Activated CD4-positive, alpha-beta T cell treated with anti-CD3 and anti-CD28 coated beads for 48 hours (primary cell): ENCODE results near the gene BCAM.
A peak's percentile ranks its signal among the peaks of the same experiment; 100 is the strongest.
"Not testable (repeated sequence)": the region's sequence is repeated elsewhere in the genome, so short reads cannot be mapped to it uniquely, and the experiment has no call there.

Experiments
- DNase-seq: peaks from one replicate; pipeline ENCODE4 v3.0.0-alpha.2; 2020

BCAM gene

DNA sequence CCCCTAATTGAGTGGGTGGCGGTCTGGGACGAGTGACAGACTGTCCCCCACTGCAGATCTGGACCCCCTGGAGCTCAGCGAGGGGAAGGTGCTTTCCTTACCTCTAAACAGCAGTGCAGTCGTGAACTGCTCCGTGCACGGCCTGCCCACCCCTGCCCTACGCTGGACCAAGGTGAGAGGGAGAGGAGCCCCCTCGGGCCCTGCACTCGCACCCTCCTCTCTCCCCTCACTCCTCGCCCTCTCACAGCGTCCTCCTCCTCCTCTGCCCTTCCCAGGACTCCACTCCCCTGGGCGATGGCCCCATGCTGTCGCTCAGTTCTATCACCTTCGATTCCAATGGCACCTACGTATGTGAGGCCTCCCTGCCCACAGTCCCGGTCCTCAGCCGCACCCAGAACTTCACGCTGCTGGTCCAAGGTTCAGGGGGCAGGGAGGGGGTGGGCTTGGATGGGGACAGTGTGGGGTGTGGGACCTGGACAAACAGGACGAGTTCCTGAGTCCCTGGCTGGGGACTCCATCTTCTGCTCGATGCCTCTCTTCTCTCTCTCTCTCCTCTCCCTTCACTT is 9.6 kb downstream of the BCAM start:
- no peak for DNase-seq

DNA sequence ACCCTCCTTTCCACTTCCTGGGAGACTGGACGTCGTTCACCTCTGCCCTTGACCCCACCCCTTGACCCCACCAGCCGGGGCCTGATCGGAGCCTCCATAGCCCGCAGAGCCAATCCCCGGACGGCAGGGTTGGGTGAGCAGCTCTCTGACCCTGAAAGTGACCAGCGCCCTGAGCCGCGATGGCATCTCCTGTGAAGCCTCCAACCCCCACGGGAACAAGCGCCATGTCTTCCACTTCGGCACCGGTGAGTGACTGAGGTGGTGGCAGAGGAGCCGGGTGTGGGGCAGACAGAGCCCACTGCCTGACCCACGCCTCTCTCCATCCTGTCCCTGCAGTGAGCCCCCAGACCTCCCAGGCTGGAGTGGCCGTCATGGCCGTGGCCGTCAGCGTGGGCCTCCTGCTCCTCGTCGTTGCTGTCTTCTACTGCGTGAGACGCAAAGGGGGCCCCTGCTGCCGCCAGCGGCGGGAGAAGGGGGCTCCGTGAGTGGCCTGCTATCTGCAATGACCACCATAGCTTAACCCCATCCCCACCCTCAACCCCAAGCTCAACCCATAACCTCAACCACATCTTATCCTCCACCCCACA is 10.4 kb downstream of the BCAM start:
- DNase-seq: no peak

DNA sequence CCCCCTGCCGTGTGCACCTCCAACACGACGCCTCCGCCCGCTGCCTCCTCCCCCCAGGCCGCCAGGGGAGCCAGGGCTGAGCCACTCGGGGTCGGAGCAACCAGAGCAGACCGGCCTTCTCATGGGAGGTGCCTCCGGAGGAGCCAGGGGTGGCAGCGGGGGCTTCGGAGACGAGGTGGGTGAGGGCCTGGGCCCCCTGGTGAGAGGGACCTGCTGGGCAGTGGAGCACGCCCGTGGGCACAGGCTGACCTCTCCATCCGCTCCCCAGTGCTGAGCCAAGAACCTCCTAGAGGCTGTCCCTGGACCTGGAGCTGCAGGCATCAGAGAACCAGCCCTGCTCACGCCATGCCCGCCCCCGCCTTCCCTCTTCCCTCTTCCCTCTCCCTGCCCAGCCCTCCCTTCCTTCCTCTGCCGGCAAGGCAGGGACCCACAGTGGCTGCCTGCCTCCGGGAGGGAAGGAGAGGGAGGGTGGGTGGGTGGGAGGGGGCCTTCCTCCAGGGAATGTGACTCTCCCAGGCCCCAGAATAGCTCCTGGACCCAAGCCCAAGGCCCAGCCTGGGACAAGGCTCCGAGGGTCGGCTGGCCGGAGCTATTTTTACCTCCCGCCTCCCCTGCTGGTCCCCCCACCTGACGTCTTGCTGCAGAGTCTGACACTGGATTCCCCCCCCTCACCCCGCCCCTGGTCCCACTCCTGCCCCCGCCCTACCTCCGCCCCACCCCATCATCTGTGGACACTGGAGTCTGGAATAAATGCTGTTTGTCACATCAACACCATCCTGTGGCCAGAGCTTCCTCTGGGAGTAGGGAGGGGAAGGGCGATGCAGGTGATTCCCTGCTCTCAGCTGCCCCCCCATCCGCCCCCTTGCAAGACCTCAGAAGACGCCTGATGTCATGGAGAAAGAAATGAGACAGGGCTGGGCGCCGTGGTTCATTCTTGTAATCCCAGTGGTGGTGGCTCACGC is 12.0 kb downstream of the BCAM start:
- DNase-seq: no peak

DNA sequence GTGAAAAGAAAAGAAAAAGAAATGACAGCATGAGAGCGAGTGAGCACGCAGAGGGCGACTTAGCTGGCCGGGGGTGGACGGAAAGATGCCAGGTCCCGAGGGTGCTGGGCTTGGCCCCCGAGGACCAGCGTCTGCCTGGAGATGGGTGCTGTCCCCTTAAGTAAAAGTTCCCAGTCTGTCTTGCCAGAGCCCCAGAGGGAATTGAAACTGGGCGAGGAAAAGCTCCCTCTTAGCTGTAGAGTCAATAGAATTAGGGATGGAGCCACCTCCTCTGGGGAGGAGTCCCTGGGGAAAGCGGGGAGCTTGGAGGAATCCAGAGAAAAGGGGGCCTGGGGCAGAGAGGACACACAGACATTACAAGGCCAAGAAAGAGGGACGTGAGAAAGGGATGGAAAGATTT is 13.3 kb downstream of the BCAM start:
- no peak for DNase-seq

DNA sequence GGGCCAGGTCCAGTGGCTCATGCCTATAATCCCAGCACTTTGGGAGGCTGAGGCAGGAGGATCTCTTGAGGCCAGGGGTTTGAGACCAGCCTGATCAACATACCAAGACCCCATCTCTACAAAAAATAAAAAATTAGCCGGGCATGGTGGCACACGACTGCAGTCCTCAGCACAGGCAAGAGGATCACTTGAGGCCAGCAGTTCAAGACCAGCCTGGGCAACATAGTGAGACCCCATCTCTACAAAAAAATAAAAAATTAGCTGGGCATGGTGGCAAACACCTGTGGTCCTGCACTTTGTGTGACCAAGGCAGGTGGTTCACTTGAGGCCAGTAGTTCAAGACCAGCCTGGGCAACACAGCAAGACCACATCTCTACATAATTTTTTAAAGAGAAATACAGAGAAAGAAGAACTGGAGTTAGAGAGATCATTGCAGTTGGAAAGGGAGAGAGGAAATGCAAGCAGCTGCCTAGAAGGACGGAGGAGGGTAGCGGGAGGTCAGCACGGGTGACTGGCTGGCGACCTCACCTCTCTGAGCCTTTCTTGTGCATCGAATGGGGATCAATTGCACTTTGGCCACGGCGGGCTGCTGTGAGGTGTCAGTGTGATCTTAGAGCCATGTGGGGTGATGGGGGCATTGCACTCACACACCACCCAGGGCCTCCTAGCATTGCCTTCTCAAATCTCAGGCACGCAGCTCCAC is 13.9 kb downstream of the BCAM start:
- DNase-seq: no peak

DNA sequence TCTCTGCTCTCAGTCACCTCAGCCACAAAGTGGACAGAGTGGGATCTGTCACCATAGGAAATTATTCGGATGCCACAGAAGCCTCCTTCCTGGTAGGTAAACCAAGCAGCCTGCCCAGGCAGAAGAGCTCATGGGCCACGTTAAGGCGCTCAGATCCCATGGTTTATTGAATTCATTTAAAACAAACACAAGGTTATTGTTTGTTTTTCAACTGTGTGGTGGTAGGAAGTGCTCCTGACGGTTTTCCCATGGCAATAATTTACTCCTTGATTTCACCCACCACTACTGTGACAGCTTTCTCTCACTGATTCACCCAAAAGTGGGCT is 14.4 kb downstream of the BCAM start:
- DNase-seq: no peak

DNA sequence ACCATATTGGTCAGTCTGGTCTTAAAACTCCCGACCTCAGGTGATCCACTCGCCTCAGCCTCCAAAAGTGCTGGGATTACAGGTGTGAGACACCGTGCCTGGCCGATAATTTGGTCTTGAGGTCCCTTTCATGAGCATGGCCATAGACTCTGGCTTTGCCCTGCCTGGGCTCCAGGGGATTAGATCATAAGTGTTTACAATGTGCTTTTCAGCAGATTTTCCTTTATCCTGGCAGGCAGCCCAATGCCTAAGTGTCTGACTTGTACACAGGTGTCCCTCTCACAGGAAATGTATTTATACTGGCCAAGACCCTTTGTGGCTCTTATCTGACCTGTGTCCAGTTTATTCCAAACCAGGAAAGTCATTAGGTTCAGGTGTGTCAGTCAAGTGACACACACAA is 15.9 kb downstream of the BCAM start:
- no peak for DNase-seq

DNA sequence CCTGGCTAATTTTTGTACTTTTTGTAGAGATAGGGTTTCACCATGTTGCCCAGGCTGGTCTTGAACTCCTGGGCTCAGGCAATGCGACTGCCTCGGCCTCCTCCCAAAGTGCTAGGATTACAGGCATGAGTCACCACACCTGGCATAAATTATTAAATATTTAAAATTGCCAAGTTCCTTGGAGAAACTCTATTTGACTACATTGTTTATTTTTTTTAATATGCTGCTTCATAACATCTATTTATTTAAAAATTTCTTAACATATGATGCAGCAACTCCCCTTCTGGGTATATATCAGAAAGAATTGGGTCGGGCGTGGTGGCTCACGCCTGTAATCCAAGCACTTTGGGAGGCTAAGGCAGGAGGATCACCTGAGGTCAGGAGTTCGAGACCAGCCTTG is 24.0 kb downstream of the BCAM start:
- not testable (repeated sequence) for DNase-seq

DNA sequence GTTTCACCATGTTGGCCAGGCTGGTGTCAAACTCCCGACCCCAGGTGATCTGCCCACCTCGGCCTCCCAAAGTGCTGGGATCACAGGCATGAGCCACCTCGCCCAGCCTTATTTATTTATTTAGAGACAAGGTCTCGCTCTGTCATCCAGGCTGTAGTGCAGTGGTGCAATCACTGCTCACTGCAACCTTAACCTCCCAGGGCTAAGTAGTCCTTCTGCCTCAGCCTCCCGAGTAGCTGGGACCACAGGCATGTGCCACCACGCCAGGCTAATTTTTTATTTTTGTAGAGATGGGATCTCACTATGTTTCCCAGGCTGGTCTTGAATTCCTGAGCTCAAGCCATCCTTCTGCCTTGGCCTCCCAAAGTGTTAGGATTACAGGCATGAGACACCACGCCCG is 25.5 kb downstream of the BCAM start:
- DNase-seq: not testable (repeated sequence)

DNA sequence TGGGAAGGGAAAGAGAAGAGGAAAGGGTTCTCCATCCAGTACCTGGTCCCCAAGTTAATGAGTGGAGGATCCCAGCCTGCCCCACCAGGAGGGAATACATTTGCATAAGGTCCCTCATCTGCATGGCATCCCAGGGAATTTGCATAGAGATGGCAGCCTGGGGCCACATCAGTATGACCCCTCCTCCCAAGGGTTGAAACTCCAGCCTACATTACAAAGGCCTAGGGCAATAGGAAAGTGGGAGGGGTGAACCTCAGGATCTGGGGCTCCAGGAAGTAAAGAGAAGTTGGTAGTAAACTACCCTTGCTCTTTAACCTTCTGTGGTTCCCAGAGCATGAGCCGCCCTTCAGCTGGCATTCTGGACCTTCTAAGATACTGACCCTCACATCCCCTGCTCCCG is 30.4 kb downstream of the BCAM start:
- DNase-seq: no peak

DNA sequence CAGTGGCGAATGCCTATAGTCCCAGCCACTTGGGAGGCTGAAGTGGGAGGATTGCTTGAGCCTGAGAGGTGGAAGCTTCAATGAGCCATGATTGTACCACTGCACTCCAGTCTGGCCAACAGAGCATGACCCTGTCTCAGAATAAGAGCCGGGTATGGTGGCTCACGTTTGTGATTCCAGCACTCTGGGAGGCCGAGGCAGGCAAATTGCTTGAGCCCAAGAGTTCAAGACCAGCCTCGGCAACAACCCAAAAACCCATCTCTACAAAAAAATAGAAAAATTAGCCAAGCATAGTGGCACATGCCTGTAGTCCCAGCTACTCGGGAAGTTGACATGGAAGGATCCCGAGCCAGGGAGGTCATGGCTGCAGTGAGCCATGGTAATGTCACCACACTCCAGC is 31.9 kb downstream of the BCAM start:
- DNase-seq: no peak

DNA sequence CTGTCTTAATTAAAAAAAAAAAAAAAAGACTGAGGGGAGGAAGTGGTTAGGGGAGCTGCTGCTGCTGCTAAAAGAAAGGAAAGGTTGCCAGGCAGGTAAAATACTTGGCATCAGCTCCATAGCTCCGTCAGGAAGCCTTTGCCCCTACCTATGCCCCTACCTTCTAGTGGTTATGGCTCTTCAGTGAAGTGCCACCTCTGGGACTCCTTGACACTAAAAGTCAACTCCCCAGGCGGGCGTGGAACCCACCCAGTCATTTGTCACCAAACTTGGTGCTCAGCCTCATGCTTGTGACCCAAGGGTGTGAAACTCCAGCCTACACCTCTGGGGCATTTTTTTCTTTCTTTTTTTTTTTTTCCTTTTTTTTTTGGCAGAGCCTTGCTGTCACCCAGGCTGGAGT is 32.3 kb downstream of the BCAM start:
- DNase-seq: no peak

DNA sequence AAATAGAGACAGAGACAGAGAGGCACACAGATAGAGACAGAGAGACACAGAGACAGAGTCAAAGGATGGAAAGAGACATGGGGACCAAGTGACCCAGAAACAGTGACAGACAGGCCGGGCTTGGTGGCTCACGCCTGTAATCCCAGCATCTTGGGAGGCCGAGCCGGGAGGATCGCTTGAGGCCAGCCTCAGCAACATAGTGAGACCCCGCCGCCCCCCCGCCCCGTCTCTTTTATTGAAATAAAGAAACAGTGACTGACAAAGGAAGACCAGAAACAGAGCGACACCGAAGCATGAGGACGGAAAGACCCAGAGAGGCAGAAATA is 36.3 kb downstream of the BCAM start:
- DNase-seq: no peak

DNA sequence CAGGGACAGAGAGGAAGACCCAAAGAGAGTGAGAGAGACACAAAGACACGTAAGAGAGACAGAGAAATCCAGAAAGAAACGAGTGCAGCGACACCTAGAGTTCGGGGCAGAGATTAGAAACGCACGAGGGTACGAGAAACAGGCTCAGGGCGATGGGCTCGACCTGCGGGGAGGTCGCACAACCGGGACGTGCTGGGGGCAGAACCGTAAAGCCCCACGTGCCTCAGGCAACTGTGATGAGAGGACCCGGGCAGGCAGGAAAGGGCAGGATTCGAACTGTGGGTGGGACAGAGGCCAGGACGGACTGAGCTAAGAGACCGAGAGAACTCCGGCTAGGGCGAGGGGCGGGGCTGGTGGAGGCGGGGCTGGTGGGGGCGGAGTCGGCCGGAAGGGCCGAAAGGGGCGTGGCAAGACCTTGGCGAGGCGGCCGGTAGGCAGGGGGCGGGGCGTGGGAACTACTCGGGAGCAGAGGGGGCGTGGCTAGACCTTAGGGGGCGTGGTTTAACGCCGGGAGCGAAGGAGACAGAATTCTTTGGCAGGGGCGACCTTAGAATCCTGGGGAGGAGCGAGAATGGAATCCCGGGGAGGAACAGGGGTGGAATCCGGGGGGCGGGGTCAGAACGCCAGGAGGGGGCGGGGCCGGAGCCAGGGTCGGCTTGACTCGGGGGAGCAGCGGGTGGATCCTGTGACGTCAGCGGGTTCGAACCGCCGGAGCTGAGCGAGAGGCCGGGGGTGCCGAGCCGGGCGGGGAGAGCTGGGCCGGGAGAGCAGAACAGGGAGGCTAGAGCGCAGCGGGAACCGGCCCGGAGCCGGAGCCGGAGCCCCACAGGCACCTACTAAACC is 36.9 kb downstream of the BCAM start, which contains the start of gene NECTIN2:
NECTIN2 (plus strand) TSS at position 686 of the 843 bp plus-strand sequence. CDS start 229 bp downstream, outside the sequence.
- DNase-seq: peak; percentile 96

DNA sequence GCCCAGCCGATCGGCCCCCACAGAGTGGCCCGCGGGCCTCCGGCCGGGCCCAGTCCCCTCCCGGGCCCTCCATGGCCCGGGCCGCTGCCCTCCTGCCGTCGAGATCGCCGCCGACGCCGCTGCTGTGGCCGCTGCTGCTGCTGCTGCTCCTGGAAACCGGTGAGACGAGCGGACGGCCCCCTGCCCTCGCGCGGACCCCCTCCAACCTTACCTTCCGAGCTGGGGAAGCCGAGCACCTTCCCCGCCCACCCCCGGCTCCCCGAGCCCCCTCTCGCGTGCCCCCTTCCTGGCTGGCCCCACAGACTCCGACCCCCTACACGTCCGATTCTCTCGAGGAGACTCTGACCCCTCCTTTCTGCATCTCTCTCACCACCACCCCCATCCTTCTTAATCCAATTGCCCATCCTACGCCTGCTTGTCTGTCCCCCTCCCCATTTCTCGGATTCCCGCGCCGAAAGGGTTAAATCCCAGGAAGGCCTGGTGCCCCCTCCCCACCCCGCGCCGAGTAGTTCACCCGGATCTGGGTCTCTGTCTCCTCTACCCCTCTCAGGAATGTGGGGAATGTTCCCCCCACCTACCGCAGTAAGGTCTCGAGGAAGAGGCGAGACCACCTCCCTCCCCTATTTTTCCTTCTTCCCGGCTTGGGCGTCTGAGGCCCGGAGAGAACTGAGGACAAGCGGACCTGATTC is 37.7 kb downstream of the BCAM start:
- no peak for DNase-seq

DNA sequence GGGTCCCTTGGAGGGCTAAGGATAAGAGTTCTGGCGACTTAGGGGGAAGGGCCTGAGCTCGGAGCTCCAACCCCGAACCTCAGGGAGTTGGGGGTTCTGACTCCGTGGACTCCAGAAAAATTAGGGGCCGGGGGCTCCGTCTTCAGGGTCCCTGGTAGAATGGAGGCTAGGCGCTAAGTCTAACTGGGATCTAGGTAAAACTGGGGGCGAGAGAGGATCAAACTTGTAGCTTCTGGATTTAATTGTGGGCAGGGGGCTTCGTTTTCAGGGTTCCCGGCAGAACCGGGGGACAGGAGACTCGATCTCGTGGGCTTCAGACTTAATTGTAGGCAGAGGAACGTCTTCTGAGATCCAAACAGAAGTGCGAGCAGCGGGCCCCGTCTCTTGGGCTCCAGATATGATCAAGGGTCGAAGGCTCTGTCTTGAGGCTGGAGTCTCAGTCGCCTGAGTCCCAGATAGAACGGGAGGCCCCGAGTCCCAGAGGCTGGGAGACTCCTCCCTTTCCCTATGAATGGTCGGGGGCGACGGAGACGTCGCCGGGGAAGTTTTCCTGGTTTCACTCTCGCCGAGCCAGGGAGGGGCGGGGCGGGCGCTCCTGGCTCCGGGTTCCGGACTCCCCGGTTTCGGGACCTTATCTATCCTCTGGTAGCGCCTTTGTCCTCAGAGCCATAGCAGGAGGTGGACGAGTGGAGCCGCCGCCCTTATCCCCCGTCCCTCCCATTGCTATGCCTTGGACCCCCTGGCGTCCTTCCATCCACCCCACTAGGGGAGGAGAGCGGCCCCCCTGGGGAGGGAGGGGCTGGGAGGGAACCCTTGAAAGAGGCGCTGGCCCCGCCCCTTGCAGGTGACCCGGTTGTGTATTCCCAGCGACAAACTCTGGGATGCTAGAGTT is 38.5 kb downstream of the BCAM start:
- peak; percentile 12 for DNase-seq

DNA sequence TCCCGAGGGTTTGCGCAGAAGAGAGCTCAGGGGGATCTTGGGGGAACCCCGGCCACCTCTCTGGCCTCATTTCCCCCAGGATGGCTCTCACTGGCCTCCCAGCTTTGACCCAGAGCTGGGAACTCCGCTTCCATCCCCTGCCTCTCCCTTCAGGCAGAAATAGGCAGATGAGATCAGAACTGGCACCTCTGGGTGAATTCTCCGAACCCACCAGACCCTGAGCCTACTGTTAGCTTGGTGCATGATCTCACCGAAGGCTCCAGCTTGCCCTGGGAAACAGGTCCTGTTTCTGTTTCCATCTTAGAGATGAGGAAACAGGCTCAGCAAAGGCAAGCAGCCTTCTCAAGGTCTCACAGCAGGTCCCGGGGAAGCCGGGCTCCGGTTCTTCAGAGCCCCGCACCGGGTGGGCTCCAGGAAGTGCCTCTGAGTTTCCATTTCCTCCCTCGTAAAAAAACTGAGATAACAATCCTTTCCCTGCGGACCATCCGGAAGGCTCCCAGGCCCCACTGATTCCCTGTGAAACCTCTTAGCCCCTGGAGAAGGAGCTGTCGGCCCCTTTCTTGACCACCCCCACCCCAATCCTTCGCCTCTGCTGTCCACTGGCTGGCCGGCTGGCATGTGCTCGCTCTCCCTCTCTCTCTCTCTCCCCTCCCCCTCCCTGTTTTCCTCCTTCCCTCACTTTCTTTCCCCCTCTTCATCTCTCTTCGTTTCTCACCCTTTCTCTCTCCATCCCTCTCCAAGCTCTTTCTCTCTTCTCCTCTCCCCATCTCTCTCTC is 39.3 kb downstream of the BCAM start:
- DNase-seq: no peak

DNA sequence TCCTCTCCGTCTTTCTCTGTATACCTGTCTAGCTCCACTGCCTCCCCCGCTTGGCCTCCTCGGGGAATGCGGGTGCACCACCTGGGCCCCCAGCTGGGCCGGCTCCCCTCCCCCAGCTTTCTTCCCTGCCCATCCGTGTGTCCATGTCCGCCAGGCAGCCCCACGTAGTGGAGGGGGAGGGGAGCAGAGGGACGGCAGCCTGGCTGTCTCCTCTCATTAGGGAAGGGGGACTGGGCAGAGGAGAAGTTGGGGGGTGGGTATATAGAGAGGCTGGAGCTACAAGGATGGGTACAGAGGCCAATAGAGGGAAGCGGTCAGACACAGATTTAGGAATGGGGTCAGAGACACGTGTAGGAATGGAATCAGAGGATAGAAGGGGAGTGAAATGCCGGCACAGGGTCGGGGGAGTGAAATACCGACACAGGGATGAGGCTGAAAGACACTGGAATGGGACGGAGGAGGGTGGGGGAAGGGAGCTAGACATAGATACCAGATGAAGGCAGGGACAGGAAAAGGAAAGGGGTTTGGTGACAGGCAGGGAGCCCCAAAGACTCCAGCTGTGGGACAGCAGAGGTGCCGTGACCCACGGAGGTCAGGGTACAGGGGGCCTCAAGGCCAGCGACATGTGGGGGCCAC is 40.0 kb downstream of the BCAM start:
- DNase-seq: no peak

DNA sequence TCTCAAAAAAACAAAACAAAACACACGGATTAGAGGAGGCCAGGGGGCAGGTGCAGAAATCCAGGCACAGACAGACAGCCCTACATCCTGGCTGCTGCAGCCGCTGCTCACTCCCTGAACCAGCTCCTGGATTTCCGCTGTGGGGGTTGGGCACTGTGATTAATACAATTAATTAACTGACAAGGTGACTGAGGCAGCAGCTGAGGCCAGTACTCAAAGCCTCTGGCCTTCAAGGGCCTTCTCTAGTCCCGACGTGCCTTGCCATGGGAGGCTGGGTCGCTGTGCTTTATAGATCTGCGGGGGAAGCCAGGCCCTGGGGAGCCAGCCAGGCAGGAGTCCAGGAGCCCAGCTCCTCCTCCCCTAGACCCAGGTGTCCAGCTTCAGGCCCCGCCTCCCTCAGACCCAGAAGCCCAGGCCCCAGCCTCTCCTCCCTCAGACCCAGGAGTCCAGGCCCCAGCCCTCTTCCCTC is 41.8 kb downstream of the BCAM start:
- no peak for DNase-seq

DNA sequence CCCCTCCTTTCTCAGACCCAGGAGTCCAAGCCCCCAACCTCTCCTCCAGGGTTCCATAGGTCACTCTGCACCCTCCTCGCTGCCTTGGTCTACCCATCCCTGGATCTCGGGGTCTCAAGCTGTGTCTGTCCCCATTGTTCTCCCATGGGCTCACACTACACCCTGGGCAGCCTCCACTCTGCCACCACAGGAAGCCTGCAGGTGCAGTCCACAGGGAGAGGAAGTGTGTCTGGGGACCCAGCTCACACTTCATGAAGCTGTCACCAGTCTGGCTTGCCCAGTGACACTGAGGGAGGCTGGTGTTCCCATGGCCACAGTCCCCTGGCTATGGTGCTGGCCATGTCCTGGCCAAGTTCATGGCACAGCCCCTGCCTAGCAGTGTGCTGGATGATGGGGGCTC is 42.5 kb downstream of the BCAM start:
- no peak for DNase-seq
